Right lobe of liver (tissue), 4 donors: ENCODE data around the gene FIP1L1.

ENCODE experiments used
- CTCF ChIP-seq, 4 donors: fragments of 200-600 bp in 3 of 4; fragments of 450-650 bp in 1 of 4; IDR thresholded peaks; one replicate each; pipeline versions ENCODE4 v1.5.1 to v1.8.0; 2016 to 2022; ENCODE audit warnings: antibody characterized with exemption in 4 of 4, mild to moderate bottlenecking in 2 of 4
- POLR2A ChIP-seq: fragments of 450-650 bp; IDR thresholded peaks from one replicate; pipeline ENCODE4 v1.6.1; 2017; ENCODE audit warnings: antibody characterized with exemption, mild to moderate bottlenecking
- donor health status: DM: no; HTN: no; CAD: no.
- donor health status: DM: no; HTN: no; CAD: no.
- donor health status: DM: no; HTN: yes; CAD: no.

GRCh38 chr4:53510321-53510720 lies 132.9 kb downstream of the FIP1L1 start:
- no peak for TF ChIP-seq POLR2A
- no peak for TF ChIP-seq CTCF (IDR thresholded peaks at IDR 0.05)
